AG09309 (cell line): ENCODE results near the gene SLC43A1.

ENCODE experiments used
- DNase-seq: peaks from one replicate; pipeline ENCODE4 v3.0.0-alpha.2; 2010; ENCODE audit warnings: low read depth
- H3K4me3 ChIP-seq: 2 replicates; pipeline ENCODE4 v1.5.1; 2011; ENCODE audit warnings: mild to moderate bottlenecking, low read depth, low read length, moderate library complexity; ENCODE audit not compliant: control insufficient read depth
- CTCF ChIP-seq: IDR thresholded peaks from 2 replicates; pipeline ENCODE4 v1.5.1; 2011; ENCODE audit warnings: mild to moderate bottlenecking, low read depth, low read length, inconsistent platforms; ENCODE audit not compliant: insufficient read depth, control insufficient read depth; ENCODE audit errors: missing control alignments

The SLC43A1 gene

GRCh38 chr11:57474017-57474802 is 41.3 kb downstream of the SLC43A1 start:
- DNase-seq, result no peak
- no peak for TF ChIP-seq CTCF
- no peak overlapping the region for H3K4me3 ChIP-seq

- no peak overlapping the region for H3K4me3 ChIP-seq
- TF ChIP-seq CTCF, result no peak
- DNase-seq, result no peak
Observed at GRCh38 chr11:57473285-57473841, 42.1 kb downstream of the SLC43A1 start.

GRCh38 chr11:57471496-57471895 is 44.0 kb downstream of the SLC43A1 start:
- no peak for TF ChIP-seq CTCF
- no peak overlapping the region for H3K4me3 ChIP-seq
- DNase-seq, result no peak

GRCh38 chr11:57469268-57469667 is 46.2 kb downstream of the SLC43A1 start:
- no peak for DNase-seq
- no peak overlapping the region for H3K4me3 ChIP-seq
- no peak for TF ChIP-seq CTCF

- TF ChIP-seq CTCF, result no peak
- DNase-seq, result no peak
- H3K4me3 ChIP-seq, result no peak overlapping the region
Observed at GRCh38 chr11:57468276-57468675, 47.2 kb downstream of the SLC43A1 start.

GRCh38 chr11:57467508-57468157 is 47.9 kb downstream of the SLC43A1 start:
- no peak overlapping the region for H3K4me3 ChIP-seq
- TF ChIP-seq CTCF, result no peak
- no peak for DNase-seq
